B cell (primary cell): ENCODE data around the gene P2RX6.

ENCODE experiments used
- CTCF ChIP-seq: fragments of 200-600 bp; IDR thresholded peaks from one replicate; pipeline ENCODE4 v1.8.0; 2022; ENCODE audit warnings: antibody characterized with exemption, mild to moderate bottlenecking
- EZH2 ChIP-seq: IDR thresholded peaks from 2 replicates; pipeline ENCODE4 v1.6.1; 2012; ENCODE audit warnings: borderline replicate concordance, low read depth, mild to moderate bottlenecking, moderate library complexity, low read length; ENCODE audit not compliant: insufficient read depth, poor library complexity, severe bottlenecking

GRCh38 chr22:21069375-21069774 is 54.4 kb downstream of the P2RX6 start:
- TF ChIP-seq CTCF (no peak), EZH2 (no peak)
